IMR-90 (cell line): ENCODE results near the gene SLC9A6. TPM values are rescaled to one million over a fixed set of nuclear protein-coding genes. Genes with fewer than 3 reads are reported as not detected.

Experiments used
- ATAC-seq: fragments of 200-7000 bp; cut with Tn5 transposase; 2 replicates; pipeline ENCODE4 v1.9.1; 2020; ENCODE audit warnings: low read depth, mild to moderate bottlenecking, moderate library complexity
- BruUV-seq: library from RNA; stranded (reverse); fragments of 400-500 nt; replicated peaks from 2 replicates; lab custom pipeline; 2021; lab: Mats Ljungman, UMichigan
- CTCF ChIA-PET: fragments of 300-600 bp; formaldehyde crosslinking; extraction: SDS; loops from one replicate; lab custom pipeline; 2021; ENCODE audit warnings: antibody characterized with exemption; lab: Yijun Ruan, JAX
- POLR2A ChIA-PET: fragments of 300-600 bp; sonication (Branson Sonifier 250); formaldehyde crosslinking; loops from one replicate; lab custom pipeline; 2022; ENCODE audit warnings: antibody characterized with exemption; ENCODE audit not compliant: unreplicated experiment; lab: Charles Lee
- DNase-seq: peaks from one replicate; pipeline ENCODE4 v3.0.0; 2013
- H2AFZ ChIP-seq: replicated peaks from 2 replicates; pipeline ENCODE3; 2013; ENCODE audit warnings: low read length, mild to moderate bottlenecking; ENCODE audit not compliant: poor library complexity
- H2AK5ac ChIP-seq: 2 replicates; pipeline ENCODE4 v1.6.1; 2013; ENCODE audit warnings: low read depth, low read length, inconsistent platforms
- H2AK9ac ChIP-seq: replicated peaks from 2 replicates; pipeline ENCODE3; 2013; ENCODE audit warnings: mild to moderate bottlenecking, low read depth, low read length, moderate library complexity; ENCODE audit not compliant: poor library complexity
- H2BK120ac ChIP-seq: 2 replicates; pipeline ENCODE4 v1.6.1; 2013; ENCODE audit warnings: low read depth, low read length, inconsistent platforms
- H2BK15ac ChIP-seq: 3 replicates; pipeline ENCODE4 v1.6.1; 2013; ENCODE audit warnings: low read depth, low read length, inconsistent platforms
- H2BK20ac ChIP-seq: 2 replicates; pipeline ENCODE4 v1.6.1; 2013; ENCODE audit warnings: low read depth, mild to moderate bottlenecking, inconsistent platforms, low read length, moderate library complexity
- H2BK5ac ChIP-seq: 2 replicates; pipeline ENCODE4 v1.6.1; 2013; ENCODE audit warnings: mild to moderate bottlenecking, low read depth, low read length, inconsistent platforms; ENCODE audit not compliant: poor library complexity, severe bottlenecking
- H3K14ac ChIP-seq: replicated peaks from 2 replicates; pipeline ENCODE4 v1.6.1; 2013; ENCODE audit warnings: low read depth, low read length, inconsistent platforms
- H3K18ac ChIP-seq: 2 replicates; pipeline ENCODE4 v1.6.1; 2013; ENCODE audit warnings: low read depth, low read length, control low read depth
- H3K23ac ChIP-seq: 2 replicates; pipeline ENCODE4 v1.6.1; 2013; ENCODE audit warnings: low read depth, low read length, inconsistent platforms
- H3K27ac ChIP-seq: 2 replicates; pipeline ENCODE4 v1.5.1; 2013; ENCODE audit warnings: mild to moderate bottlenecking, control low read depth, low read length; ENCODE audit not compliant: insufficient read depth
- H3K27me3 ChIP-seq: 2 replicates; pipeline ENCODE4 v1.6.1; 2013; ENCODE audit warnings: low read length; ENCODE audit not compliant: control insufficient read depth, insufficient read depth
- H3K36me3 ChIP-seq: 2 replicates; pipeline ENCODE4 v1.6.1; 2013; ENCODE audit warnings: low read length, mixed read lengths; ENCODE audit not compliant: control insufficient read depth, insufficient read depth
- H3K4ac ChIP-seq: 2 replicates; pipeline ENCODE4 v1.6.1; 2013; ENCODE audit warnings: low read depth, low read length, inconsistent platforms
- H3K4me1 ChIP-seq: 2 replicates; pipeline ENCODE4 v1.6.1; 2013; ENCODE audit warnings: low read length, mixed read lengths; ENCODE audit not compliant: control insufficient read depth, insufficient read depth
- H3K4me2 ChIP-seq: 2 replicates; pipeline ENCODE4 v1.6.1; 2013; ENCODE audit warnings: low read depth, mild to moderate bottlenecking, control low read depth, low read length, moderate library complexity
- H3K4me3 ChIP-seq: 2 replicates; pipeline ENCODE4 v1.5.1; 2013; ENCODE audit warnings: low read depth, mild to moderate bottlenecking, control low read depth, low read length, moderate library complexity; ENCODE audit not compliant: insufficient read depth
- H3K56ac ChIP-seq: 2 replicates; pipeline ENCODE4 v1.6.1; 2013; ENCODE audit warnings: low read length, inconsistent platforms; ENCODE audit not compliant: insufficient read depth; ENCODE audit errors: extremely low read depth
- H3K79me1 ChIP-seq, 2 experiments: 2 replicates each; pipeline ENCODE4 v1.6.1; 2013; ENCODE audit warnings: low read length in 2 of 2, inconsistent platforms in 1 of 2, low read depth in 1 of 2
- H3K9ac ChIP-seq: 2 replicates; pipeline ENCODE4 v1.6.1; 2013; ENCODE audit warnings: low read depth, low read length, control low read depth
- H3K9me1 ChIP-seq: 2 replicates; pipeline ENCODE4 v1.6.1; 2013; ENCODE audit warnings: low read length, inconsistent platforms; ENCODE audit not compliant: insufficient read depth
- H3K9me3 ChIP-seq: 2 replicates; pipeline ENCODE4 v1.6.1; 2013; ENCODE audit warnings: low read length; ENCODE audit not compliant: control insufficient read depth, insufficient read depth
- H4K20me1 ChIP-seq: 2 replicates; pipeline ENCODE4 v1.6.1; 2013; ENCODE audit warnings: low read length, inconsistent platforms; ENCODE audit not compliant: insufficient read depth
- H4K5ac ChIP-seq: 2 replicates; pipeline ENCODE4 v1.6.1; 2013; ENCODE audit warnings: mild to moderate bottlenecking, low read depth, low read length, control low read depth
- H4K8ac ChIP-seq, 2 experiments: 2 replicates each; pipeline ENCODE4 v1.6.1; 2013; ENCODE audit warnings: low read depth in 2 of 2, low read length in 2 of 2, control low read depth in 1 of 2, inconsistent platforms in 1 of 2
- H4K91ac ChIP-seq: 2 replicates; pipeline ENCODE4 v1.6.1; 2013; ENCODE audit warnings: low read depth, low read length, inconsistent platforms; ENCODE audit not compliant: insufficient read depth
- BHLHE40 ChIP-seq: fragments of 150-350 bp; IDR thresholded peaks from 2 replicates; pipeline ENCODE4 v1.6.1; 2016; ENCODE audit warnings: mild to moderate bottlenecking, low read depth, low read length
- CEBPB ChIP-seq: IDR thresholded peaks from 2 replicates; pipeline ENCODE4 v1.6.1; 2012; ENCODE audit warnings: low read depth, low read length, improper control_type of control experiment
- CHD1 ChIP-seq: IDR thresholded peaks from 2 replicates; pipeline ENCODE4 v1.6.1; 2012; ENCODE audit warnings: low read depth, low read length, improper control_type of control experiment
- CTCF ChIP-seq: conservative IDR thresholded peaks from 2 replicates; pipeline ENCODE4 v1.5.1; 2012; ENCODE audit warnings: mild to moderate bottlenecking, low read depth, low read length, improper control_type of control experiment
- ELK1 ChIP-seq: fragments of 150-350 bp; IDR thresholded peaks from 2 replicates; pipeline ENCODE4 v1.6.1; 2016; ENCODE audit warnings: low read depth, mild to moderate bottlenecking, low read length, moderate library complexity, borderline replicate concordance
- FOS ChIP-seq: fragments of 150-350 bp; IDR thresholded peaks from 2 replicates; pipeline ENCODE4 v1.6.1; 2016; ENCODE audit warnings: low read depth, low read length
- MAFK ChIP-seq: IDR thresholded peaks from 2 replicates; pipeline ENCODE4 v1.6.1; 2012; ENCODE audit warnings: low read depth, low read length, improper control_type of control experiment
- MAZ ChIP-seq: IDR thresholded peaks from 2 replicates; pipeline ENCODE4 v1.6.1; 2012; ENCODE audit warnings: low read depth, mild to moderate bottlenecking, low read length, improper control_type of control experiment, moderate library complexity, borderline replicate concordance
- MXI1 ChIP-seq: IDR thresholded peaks from 2 replicates; pipeline ENCODE4 v1.6.1; 2012; ENCODE audit warnings: low read depth, mild to moderate bottlenecking, low read length, moderate library complexity, borderline replicate concordance
- NFE2L2 ChIP-seq: fragments of 150-350 bp; IDR thresholded peaks from 2 replicates; pipeline ENCODE4 v1.6.1; 2016; ENCODE audit warnings: low read depth, mild to moderate bottlenecking, low read length
- POLR2A ChIP-seq: IDR thresholded peaks from 2 replicates; pipeline ENCODE4 v1.6.1; 2012; ENCODE audit warnings: mild to moderate bottlenecking, low read depth, low read length
- RAD21 ChIP-seq: IDR thresholded peaks from 2 replicates; pipeline ENCODE4 v1.6.1; 2012; ENCODE audit warnings: low read length, improper control_type of control experiment
- RCOR1 ChIP-seq: IDR thresholded peaks from 2 replicates; pipeline ENCODE4 v1.6.1; 2012; ENCODE audit warnings: mild to moderate bottlenecking, low read length, improper control_type of control experiment; ENCODE audit not compliant: insufficient replicate concordance
- RFX5 ChIP-seq: IDR thresholded peaks from 2 replicates; pipeline ENCODE4 v1.8.0; 2012; ENCODE audit warnings: low read depth, mild to moderate bottlenecking, low read length, moderate library complexity
- SMC3 ChIP-seq: fragments of 150-350 bp; IDR thresholded peaks from 2 replicates; pipeline ENCODE4 v1.6.1; 2016; ENCODE audit warnings: low read depth, mild to moderate bottlenecking, antibody characterized with exemption, low read length, moderate library complexity
- USF2 ChIP-seq: fragments of 150-350 bp; IDR thresholded peaks from 2 replicates; pipeline ENCODE4 v1.6.1; 2017; ENCODE audit warnings: mild to moderate bottlenecking, antibody characterized with exemption, low read length, low read depth
- WGBS, 2 experiments: methylation state at CpG; one replicate each; pipeline versions ENCODE4 v1.1.5 to v1.1.7; 2013; ENCODE audit warnings: missing lambda C conversion rate in 2 of 2; ENCODE audit not compliant: insufficient read length in 1 of 2; ENCODE audit errors: extremely low coverage in 2 of 2; 5-methylcytosine and 5-hydroxymethylcytosine counted together
- dilution Hi-C: fragments of 300-500 bp; cut with HindIII; formaldehyde crosslinking; loops from one replicate; pipeline ENCODE4 v1.14.3; 2018; ENCODE audit warnings: low sequenced_read_pairs; ENCODE audit not compliant: unreplicated experiment
- in situ Hi-C: fragments of 300-500 bp; cut with MboI; formaldehyde crosslinking; loops from 3 replicates; pipeline ENCODE4 v1.14.3; 2019; ENCODE audit warnings: low sequenced_read_pairs, inconsistent platforms, mixed read lengths
- intact Hi-C: fragments of 100-400 bp; cut with micrococcal nuclease; formaldehyde crosslinking; loops from 2 replicates; pipeline ENCODE4 v1.10.0; 2022
- polyA plus RNA-seq, 3 experiments: library from polyadenylated mRNA; depleted of rRNA; stranded (reverse); fragments of >200 nt; gene quantifications; 2 replicates each; pipeline ENCODE4 v1.2.3, GENCODE V29; 2012; ENCODE audit warnings: low replicate concordance in 1 of 3
- total RNA-seq: library from RNA; depleted of rRNA; stranded (reverse); fragments of >200 nt; gene quantifications from 2 replicates; pipeline ENCODE4 v1.2.3, GENCODE V29; 2012

The SLC9A6 gene
- total and polyA plus RNA-seq, 2 of the 4 experiments (the other 2 are of a cell fraction) = 6.9 to 19.0 TPM

GRCh38 chrX:136019226-136019625 is 34.0 kb downstream of the SLC9A6 start:
- H2BK15ac ChIP-seq = no peak overlapping the region
- H3K4me1 ChIP-seq = no peaks in the 10 kb centered on the region
- H3K4me3 ChIP-seq = no peak overlapping the region
- no peak overlapping the region for H3K4me2 ChIP-seq
- ATAC-seq (no peak), DNase-seq (no peak)
- H2AK9ac ChIP-seq = no peak overlapping the region
- H4K5ac ChIP-seq = no peak overlapping the region
- no peak overlapping the region for H2AFZ ChIP-seq
- no peaks in the 10 kb centered on the region for H3K79me1 ChIP-seq
- no peaks in the 10 kb centered on the region for H4K20me1 ChIP-seq
- dilution Hi-C loops (no loop called here), intact Hi-C loops (no loop called here), in situ Hi-C loops (no loop called here)
- no peak overlapping the region for H3K27ac ChIP-seq
- H3K56ac ChIP-seq = no peak overlapping the region
- no peak for TF ChIP-seq CEBPB
- no peak for TF ChIP-seq FOS
- TF ChIP-seq MAFK = no peak
- no peak for TF ChIP-seq BHLHE40
- no peak for TF ChIP-seq RFX5
- TF ChIP-seq RCOR1 = no peak
- no peak for TF ChIP-seq USF2
- no peak for TF ChIP-seq CHD1
- no peak for TF ChIP-seq NFE2L2
- no peak for TF ChIP-seq MAZ
- no peak for TF ChIP-seq SMC3
- no peak for TF ChIP-seq CTCF
- TF ChIP-seq ELK1 = no peak
- TF ChIP-seq RAD21 = no peak
- no peak for TF ChIP-seq POLR2A
- no peak for TF ChIP-seq MXI1
- ChIA-PET CTCF (no interaction called here), POLR2A (no interaction called here)
- H3K18ac ChIP-seq = no peak overlapping the region
- H2BK20ac ChIP-seq = no peak overlapping the region
- no peak overlapping the region for H2AK5ac ChIP-seq
- no TSS peak for BruUV-seq
- no peaks in the 10 kb centered on the region for H3K9me3 ChIP-seq
- peaks cover 2% of the 10 kb centered on the region; the same call in 1 of the 2 replicates for H3K36me3 ChIP-seq
- H3K4ac ChIP-seq = no peak overlapping the region
- no CpG with 5 or more reads among the region's 5 CpGs for WGBS, 2 experiments
- H3K9me1 ChIP-seq = no peaks in the 10 kb centered on the region
- H4K91ac ChIP-seq = no peak overlapping the region
- no peak overlapping the region for H3K23ac ChIP-seq
- no peak overlapping the region for H3K9ac ChIP-seq
- no peak overlapping the region for H2BK5ac ChIP-seq
- no peak overlapping the region for H4K8ac ChIP-seq
- H3K14ac ChIP-seq = no peak overlapping the region
- H3K27me3 ChIP-seq = peaks cover 1% of the 10 kb centered on the region; the same call in 1 of the 2 replicates
- no peak overlapping the region for H2BK120ac ChIP-seq
